Cardiac muscle cell (in vitro differentiated cells and primary cell): ENCODE results near the gene CCDC88C. TPM values are rescaled to one million over a fixed set of nuclear protein-coding genes. Genes with fewer than 3 reads are reported as not detected.

Experiments
- DNase-seq, 2 donors: peaks; one replicate each; pipeline versions ENCODE4 v3.0.0 to v3.0.0-alpha.2; 2010 to 2017; ENCODE audit warnings: low read depth in 1 of 2, low spot score in 1 of 2
- H3K27ac ChIP-seq: fragments of 200-600 bp; sonication (generic); 2 replicates; pipeline ENCODE4 v1.5.1; 2016
- H3K27me3 ChIP-seq: fragments of 200-600 bp; sonication (generic); 2 replicates; pipeline ENCODE4 v1.6.0; 2016; ENCODE audit warnings: control low read depth
- H3K36me3 ChIP-seq: fragments of 200-600 bp; sonication (generic); 2 replicates; pipeline ENCODE4 v1.5.1; 2016; ENCODE audit warnings: control low read depth
- H3K4me1 ChIP-seq: fragments of 200-600 bp; sonication (generic); 2 replicates; pipeline ENCODE4 v1.8.1; 2017; ENCODE audit warnings: low read depth, mild to moderate bottlenecking, mixed run types
- H3K4me3 ChIP-seq: fragments of 200-600 bp; sonication (generic); 2 replicates; pipeline ENCODE4 v1.5.1; 2016; ENCODE audit warnings: mild to moderate bottlenecking
- H3K9me3 ChIP-seq: fragments of 200-600 bp; sonication (generic); 2 replicates; pipeline ENCODE4 v1.5.1; 2017; ENCODE audit warnings: low read depth, mild to moderate bottlenecking, control low read depth
- polyA plus RNA-seq: library from polyadenylated mRNA; unstranded; fragments of >200 nt; fragmentation: Nextera tagmentation; extraction: Ambion mirVana; gene quantifications from 2 replicates; pipeline ENCODE4 v1.2.1, GENCODE V29; 2016
- total RNA-seq: library from RNA; depleted of rRNA; stranded (reverse); fragments of >200 nt; gene quantifications from 2 replicates; pipeline ENCODE4 v1.2.3, GENCODE V29; 2016
- TF ChIP-seq, protein P1 (sequence below): IDR thresholded peaks from 2 replicates; pipeline ENCODE4 v1.5.1; 2012; ENCODE audit warnings: low read depth, mild to moderate bottlenecking, low read length

The CCDC88C gene
- total and polyA plus RNA-seq, 2 experiments from 2014 or later, result 0.49 to 1.2 TPM

DNA sequence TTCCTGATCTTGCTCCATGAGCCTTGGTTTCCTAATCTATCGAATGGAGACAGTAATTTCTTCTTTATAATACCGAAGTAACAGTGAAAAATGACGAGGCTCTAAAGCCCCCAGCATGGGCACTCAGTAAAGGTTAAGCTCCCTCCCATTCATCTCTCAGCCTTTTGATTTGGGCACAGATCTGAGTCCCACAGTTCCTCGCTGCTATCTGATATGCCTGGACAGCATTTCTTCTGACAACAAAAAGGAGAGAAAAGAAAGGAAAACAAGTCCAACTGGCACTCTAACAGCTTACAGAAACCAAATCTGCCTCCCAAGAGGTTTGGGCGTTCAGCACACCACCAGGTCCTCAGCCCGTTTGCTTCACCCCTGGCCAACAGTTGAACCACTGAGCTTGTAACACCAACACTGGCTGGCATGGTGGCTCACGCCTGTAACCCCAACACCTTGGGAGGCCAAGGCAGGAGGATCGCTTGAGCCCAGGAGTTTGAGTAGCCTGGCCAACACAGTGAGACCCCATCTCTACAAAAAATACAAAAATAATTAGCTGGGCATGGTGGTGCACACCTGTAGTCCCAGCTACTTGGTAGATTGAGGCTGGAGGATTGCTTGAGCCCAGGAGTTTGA lies 19.5 kb downstream of the CCDC88C start:
- no peaks in the 10 kb centered on the region for H3K9me3 ChIP-seq

DNA sequence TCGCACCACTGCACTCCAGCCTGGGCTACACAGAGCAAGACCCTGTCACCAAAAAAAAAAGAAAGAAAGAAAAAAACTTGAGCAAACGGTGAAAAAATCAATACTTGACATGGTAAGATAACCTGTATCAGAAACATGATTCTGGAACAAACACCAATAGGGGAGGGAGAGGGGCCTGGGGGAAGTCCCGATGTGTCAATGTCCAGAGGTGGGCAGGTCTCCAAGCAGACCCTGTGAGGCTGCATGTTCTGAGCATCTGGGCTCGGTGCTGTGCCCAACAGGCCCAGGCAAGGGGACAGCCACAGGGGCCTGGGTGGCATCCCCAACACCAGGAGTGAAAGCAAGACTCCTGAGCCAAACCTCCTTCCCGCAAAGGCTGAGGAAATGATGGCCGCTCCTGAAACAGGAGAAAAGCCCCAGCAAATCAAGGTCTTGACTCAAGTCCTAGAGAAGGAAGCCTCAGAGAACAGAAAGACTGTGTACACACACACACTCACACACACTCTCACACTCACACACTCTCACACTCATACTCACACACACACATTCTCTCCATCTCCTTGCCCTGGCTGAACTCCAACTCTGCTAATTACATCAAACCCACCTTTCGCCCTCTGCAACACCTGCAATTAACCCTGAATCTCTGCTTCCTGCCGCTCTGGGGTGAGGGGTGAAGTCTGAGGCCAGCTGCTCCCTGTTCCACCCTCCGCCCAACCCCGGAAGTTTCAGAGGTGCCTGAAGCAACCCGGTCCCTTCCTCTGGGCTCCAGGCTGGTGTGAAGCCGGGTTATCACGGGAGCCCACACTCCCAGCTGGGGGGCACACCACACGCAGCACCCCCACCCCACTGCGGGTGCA lies 20.4 kb downstream of the CCDC88C start:
- Histone ChIP-seq H3K4me1 (no peaks in the 10 kb centered on the region), H3K27me3 (peaks cover 70% of the 10 kb centered on the region)
- no peak for DNase-seq

More for the DNA sequence above, 19.5 kb downstream of the CCDC88C start:
- H3K4me1 ChIP-seq, result no peaks in the 10 kb centered on the region
- H3K36me3 ChIP-seq, result no peaks in the 10 kb centered on the region
- no peak overlapping the region for H3K27ac ChIP-seq
- DNase-seq, result no peak
- H3K27me3 ChIP-seq, result peaks cover 61% of the 10 kb centered on the region
- TF ChIP-seq, protein P1, sequence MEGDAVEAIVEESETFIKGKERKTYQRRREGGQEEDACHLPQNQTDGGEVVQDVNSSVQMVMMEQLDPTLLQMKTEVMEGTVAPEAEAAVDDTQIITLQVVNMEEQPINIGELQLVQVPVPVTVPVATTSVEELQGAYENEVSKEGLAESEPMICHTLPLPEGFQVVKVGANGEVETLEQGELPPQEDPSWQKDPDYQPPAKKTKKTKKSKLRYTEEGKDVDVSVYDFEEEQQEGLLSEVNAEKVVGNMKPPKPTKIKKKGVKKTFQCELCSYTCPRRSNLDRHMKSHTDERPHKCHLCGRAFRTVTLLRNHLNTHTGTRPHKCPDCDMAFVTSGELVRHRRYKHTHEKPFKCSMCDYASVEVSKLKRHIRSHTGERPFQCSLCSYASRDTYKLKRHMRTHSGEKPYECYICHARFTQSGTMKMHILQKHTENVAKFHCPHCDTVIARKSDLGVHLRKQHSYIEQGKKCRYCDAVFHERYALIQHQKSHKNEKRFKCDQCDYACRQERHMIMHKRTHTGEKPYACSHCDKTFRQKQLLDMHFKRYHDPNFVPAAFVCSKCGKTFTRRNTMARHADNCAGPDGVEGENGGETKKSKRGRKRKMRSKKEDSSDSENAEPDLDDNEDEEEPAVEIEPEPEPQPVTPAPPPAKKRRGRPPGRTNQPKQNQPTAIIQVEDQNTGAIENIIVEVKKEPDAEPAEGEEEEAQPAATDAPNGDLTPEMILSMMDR, result no peak
- H3K4me3 ChIP-seq, result no peak overlapping the region

GRCh38 chr14:91396013-91396660 lies 21.5 kb downstream of the CCDC88C start:
- Histone ChIP-seq H3K4me1 (no peaks in the 10 kb centered on the region), H3K4me3 (no peak overlapping the region), H3K27ac (no peak overlapping the region), H3K27me3 (peaks cover 74% of the 10 kb centered on the region), H3K36me3 (no peaks in the 10 kb centered on the region), H3K9me3 (no peaks in the 10 kb centered on the region)
- TF ChIP-seq, protein P1, result no peak
- no peak for DNase-seq

More for the DNA sequence above, 20.4 kb downstream of the CCDC88C start:
- no peak overlapping the region for H3K27ac ChIP-seq
- TF ChIP-seq, protein P1, result no peak
- no peaks in the 10 kb centered on the region for H3K9me3 ChIP-seq
- H3K36me3 ChIP-seq, result no peaks in the 10 kb centered on the region
- no peak overlapping the region for H3K4me3 ChIP-seq

- Histone ChIP-seq H3K27ac (no peak overlapping the region), H3K4me3 (no peak overlapping the region), H3K27me3 (peaks cover 71% of the 10 kb centered on the region), H3K36me3 (no peaks in the 10 kb centered on the region), H3K9me3 (no peaks in the 10 kb centered on the region), H3K4me1 (no peaks in the 10 kb centered on the region)
- TF ChIP-seq, protein P1, result no peak
- no peak for DNase-seq
Measured at GRCh38 chr14:91395466-91395865, 22.2 kb downstream of the CCDC88C start.

DNA sequence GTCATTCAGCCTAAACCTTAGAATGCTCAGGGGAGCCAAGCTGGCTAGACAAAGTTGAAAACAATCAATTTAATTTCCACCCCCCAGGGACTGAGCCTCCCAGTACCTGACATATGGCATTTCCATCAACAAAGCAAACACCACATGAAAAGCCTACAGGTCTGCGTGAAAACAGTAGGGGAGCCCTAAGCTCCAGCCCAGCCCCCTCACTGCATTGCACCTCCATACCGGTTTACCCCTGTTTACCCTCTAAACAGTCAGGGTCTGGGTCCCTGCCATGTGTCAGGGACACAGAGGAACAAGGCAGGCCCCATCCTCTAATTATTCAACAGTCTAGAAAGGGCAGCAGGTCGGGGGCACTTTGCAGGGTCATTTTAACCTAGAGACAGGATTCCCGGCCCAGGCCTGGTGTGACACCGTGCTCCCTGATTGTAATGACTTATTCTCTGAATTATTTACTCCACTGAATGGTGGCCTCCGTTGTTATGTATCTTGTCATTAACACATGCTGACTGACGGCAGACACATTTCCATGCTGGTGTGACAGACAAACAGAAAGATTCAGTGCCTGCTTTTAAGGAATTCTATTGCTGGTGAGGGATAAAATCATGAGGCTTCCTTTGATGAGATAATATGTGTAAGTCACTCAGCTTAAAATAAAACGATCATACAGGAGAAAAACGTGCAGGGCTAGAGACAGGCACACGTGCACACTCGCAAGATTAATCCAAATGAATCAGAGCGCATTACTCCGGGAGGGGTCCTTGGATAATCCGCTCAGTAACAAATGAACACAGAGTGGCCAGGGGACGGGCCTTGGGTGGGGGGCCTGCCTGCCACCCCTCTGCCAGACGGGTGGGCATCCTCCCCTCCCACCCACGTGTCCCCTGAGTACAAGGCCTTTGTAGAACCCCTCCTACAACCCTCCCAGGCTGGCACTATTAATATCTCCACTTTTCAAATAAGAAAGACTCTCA lies 23.2 kb downstream of the CCDC88C start:
- no peak for DNase-seq
- Histone ChIP-seq H3K9me3 (no peaks in the 10 kb centered on the region), H3K4me1 (no peaks in the 10 kb centered on the region), H3K4me3 (no peak overlapping the region), H3K36me3 (no peaks in the 10 kb centered on the region), H3K27me3 (peaks cover 74% of the 10 kb centered on the region), H3K27ac (no peak overlapping the region)
- TF ChIP-seq, protein P1, result no peak
